LNCaP clone FGC (cell line): ENCODE measurements around the gene POR.

Source experiments
- DNase-seq: peaks from one replicate; pipeline ENCODE4 v3.0.0-alpha.2; 2011; ENCODE audit warnings: low read depth
- H3K4me3 ChIP-seq: 2 replicates; pipeline ENCODE4 v1.5.1; 2011; ENCODE audit warnings: mild to moderate bottlenecking, low read depth, low read length, control low read depth
- TF ChIP-seq, protein P1 (sequence below): IDR thresholded peaks from 2 replicates; pipeline ENCODE4 v1.5.1; 2012; ENCODE audit warnings: mild to moderate bottlenecking; ENCODE audit not compliant: control insufficient read depth, insufficient read depth; ENCODE audit errors: extremely low read depth

POR gene

DNA sequence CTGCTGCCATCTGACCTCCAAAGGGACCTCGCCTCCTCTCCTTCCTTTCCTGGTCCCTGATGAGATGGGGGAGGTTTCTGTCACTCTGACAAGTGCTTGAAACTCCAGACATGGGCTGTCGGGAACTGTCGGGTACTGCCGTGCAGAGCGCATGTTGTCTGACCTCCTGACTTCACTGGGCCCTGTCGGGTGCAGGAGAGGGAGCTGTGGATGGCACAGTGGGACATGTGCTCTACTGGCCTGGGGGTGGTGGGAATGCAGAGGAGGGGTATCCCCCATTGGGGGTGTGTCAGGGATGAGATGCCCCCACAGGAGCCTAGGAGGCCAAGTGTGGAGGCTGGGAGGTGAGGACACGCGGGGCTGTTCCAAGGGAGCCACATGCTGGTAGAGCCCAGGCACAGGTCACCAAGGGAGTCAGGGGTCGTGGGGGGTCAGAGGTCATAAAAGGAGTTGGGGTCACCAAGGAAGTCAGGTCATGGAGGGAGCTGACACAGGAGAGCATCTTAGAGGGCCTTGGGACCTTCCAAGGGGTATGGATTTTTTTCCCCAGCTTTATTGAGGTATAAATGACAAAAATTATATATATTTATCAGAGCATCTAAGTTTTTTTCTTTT is 48.5 kb downstream of the POR start:
- no peak for DNase-seq
- TF ChIP-seq, protein P1, sequence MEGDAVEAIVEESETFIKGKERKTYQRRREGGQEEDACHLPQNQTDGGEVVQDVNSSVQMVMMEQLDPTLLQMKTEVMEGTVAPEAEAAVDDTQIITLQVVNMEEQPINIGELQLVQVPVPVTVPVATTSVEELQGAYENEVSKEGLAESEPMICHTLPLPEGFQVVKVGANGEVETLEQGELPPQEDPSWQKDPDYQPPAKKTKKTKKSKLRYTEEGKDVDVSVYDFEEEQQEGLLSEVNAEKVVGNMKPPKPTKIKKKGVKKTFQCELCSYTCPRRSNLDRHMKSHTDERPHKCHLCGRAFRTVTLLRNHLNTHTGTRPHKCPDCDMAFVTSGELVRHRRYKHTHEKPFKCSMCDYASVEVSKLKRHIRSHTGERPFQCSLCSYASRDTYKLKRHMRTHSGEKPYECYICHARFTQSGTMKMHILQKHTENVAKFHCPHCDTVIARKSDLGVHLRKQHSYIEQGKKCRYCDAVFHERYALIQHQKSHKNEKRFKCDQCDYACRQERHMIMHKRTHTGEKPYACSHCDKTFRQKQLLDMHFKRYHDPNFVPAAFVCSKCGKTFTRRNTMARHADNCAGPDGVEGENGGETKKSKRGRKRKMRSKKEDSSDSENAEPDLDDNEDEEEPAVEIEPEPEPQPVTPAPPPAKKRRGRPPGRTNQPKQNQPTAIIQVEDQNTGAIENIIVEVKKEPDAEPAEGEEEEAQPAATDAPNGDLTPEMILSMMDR, result no peak
- H3K4me3 ChIP-seq, result no peak overlapping the region

DNA sequence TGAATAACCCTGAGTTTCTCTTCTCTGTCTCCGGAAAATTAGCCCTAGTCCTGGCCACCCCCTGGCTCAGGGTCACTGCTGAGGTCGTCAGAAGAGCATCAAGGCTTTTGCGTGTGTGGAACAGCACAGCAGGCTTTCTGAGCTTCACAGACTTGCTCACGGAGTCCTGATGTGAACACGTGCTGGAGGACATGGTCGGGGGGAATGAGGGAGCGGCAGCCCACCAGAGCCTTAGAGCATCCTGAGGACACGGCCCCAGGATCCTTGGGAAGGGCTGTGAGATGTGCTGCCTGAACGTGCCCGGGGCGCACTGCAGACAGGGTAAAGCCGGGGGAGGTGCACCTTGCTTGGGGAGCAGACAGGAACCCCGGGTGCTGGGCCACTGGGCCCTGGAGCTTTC is 50.7 kb downstream of the POR start:
- no peak overlapping the region for H3K4me3 ChIP-seq
- no peak for DNase-seq
- TF ChIP-seq, protein P1, result no peak

DNA sequence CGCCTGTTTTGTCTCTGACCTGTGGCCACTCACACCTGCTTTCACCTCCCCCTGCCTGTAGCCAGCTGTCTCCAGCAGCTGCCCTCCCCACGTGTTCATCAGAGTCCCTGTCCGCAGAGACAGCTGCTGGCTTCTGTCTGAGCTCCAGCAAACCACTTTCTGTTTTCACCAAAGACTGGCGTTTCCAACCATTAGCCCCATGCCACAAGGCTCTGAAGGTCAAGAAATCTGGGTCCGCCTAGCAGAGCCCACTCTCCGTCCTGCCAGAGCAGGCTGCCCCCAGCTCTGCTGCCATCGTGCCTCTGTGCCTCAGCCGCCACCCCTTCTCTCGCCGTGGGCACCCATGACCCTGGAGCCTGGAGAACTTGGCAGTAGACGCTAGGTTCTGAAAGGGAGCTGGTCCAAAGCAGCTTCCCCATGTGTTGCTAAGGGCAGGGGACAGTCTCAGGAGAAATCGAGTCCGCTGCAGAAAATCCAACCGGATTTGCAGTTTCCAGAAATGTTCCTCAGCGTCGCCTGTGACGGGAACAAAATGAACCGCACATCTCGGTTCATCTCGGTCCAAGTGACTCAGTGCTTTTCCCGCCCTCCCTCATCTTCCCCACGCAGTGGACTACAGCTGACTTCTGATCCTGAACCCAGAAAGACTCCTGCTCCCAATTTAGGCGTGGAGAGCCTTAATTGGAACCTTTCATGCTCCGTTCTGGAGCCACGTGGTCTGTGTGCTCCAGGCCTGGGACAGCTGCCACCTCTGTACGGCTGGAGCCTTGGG is 51.4 kb downstream of the POR start:
- no peak overlapping the region for H3K4me3 ChIP-seq
- DNase-seq, result no peak
- TF ChIP-seq, protein P1, result no peak

DNA sequence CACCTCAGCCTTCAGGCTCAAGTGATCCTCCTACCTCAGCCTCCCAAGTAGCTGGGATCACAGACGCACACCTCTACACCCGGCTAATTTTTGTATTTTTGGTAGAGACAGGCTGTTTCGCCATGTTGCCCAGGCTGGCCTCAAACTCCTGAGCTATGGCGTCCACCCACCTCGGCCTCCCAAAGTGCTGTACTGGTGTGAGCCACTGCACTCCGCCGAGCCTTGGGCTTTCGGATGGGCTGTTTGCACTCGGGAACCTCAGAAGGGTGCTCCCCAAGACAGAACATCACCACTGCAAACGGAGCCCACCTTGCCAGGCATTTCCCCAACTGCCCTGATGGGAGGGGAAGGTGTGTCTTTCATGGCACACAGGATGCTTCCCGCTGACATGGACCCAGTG is 52.1 kb downstream of the POR start:
- no peak overlapping the region for H3K4me3 ChIP-seq
- no peak for DNase-seq
- TF ChIP-seq, protein P1, result no peak

DNA sequence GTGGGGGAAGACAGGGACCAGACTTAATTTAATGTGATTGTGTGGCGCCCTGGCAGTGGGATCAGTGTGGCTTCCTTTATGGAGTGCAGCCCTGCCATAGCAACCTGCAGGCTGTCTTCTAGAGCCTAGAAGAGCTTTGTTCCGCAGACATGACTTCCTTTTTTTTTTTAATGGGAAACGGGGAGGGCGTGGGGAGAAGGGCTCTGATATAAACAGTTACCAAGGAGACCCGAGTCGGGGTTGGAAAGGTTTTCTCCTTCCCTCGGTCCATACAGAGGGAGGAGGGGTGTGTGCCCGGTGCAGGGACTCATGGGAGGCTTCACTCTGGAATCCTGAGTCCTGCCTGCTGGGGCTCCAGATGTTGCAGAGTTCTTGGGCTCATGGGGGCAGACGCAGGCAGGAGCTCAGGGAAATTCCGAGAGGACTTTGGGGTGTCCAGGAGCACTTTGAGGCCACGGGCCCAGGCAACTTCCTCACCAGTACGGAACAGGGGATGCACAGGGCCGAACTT is 52.6 kb downstream of the POR start:
- DNase-seq, result no peak
- H3K4me3 ChIP-seq, result no peak overlapping the region
- TF ChIP-seq, protein P1, result no peak

DNA sequence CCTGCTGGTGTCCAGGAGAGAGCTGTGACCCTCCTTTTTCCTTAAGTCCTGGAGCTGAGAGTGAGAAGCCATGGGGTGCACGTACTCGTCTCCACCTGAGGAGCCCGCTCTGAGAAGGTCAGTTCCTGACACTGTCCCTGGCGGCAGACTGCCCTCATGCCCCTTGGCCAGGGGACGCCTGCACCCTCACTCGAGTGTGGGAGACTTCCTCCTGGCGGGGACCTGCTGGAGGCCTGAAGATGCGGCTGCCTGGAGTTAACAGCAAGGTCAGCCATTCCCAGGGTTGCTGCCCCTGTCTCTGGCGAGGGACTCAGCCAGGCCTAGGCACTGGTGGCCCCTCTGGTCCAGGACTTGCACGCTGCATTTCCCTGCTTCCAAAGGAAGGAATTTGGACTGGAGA is 53.1 kb downstream of the POR start:
- TF ChIP-seq, protein P1, result no peak
- no peak for DNase-seq
- H3K4me3 ChIP-seq, result no peak overlapping the region
